KG1 (cell line): ENCODE data around the gene PIP4K2C.
"Not testable (repeated sequence)": the region's sequence is repeated elsewhere in the genome, so short reads cannot be mapped to it uniquely, and the experiment has no call there.

ENCODE experiments used
- DNase-seq: peaks from one replicate; lab custom pipeline; 2025; lab: John Stamatoyannopoulos, UW

Gene PIP4K2C

DNA sequence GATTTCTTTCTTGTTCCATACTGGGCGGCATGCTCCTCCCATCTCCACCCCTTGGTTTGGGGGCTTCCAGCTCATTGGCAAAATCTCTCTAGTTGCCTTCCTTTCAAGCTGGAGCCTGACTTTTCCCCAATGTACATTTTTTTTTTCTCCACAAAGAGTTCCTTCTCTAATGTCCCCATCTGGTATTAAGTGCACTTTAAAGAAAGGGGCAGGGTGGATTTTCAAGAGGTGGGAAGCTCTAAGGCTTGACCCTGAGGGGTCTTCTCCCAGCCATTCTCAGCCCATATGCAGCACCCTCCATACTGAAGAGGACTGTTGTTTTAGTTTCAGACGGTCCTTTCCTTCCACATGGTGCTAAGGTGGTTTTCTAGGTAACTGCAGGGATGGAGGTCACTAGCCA is 5.8 kb upstream of the PIP4K2C start:
- no peak for DNase-seq

DNA sequence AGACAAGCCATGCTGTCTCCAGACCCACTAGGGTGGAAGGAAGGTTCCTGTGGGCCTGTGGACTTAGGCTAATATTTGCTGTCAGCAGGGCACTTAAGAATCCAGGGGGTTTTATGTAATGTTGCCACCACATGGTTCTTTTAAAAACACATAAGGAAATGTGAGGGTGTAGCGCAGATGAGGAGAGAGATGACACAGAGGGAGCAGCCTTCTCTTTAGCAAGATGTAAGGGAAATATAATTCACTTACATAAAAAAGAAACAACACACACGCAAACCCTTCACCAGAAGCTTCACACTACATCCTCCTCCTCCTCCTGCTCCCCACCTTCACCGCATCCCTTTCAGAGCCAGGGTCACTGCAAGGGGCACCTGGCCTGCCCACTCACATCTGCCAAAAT is 4.9 kb upstream of the PIP4K2C start:
- no peak for DNase-seq

DNA sequence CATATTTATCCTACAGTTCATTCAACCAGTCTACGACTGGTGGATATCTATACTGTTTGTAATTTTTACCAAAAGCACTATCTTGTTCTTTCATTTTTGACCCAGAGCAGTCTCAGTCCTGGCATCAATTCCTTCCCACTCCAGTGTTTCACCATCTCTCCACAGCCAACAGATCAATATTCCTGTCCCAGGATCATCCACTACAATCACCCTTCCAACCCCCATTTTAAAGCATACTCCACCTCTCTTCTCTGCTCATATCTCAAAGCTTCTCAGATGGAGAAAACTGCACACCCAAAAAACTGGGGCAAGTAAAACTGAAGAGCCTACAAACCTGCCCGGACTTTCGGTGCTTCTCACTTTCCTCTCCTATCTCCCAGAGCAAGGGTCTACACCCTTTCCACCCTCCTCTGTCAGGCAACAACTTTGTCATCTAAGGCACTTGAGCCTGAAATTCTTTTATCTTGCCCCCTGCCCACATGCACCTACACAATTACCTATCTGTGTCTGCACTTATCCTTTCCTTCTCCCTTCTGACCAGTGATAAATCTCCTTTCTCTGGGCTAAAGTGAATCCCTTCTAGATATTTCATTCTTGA is 4.1 kb upstream of the PIP4K2C start:
- DNase-seq = no peak

DNA sequence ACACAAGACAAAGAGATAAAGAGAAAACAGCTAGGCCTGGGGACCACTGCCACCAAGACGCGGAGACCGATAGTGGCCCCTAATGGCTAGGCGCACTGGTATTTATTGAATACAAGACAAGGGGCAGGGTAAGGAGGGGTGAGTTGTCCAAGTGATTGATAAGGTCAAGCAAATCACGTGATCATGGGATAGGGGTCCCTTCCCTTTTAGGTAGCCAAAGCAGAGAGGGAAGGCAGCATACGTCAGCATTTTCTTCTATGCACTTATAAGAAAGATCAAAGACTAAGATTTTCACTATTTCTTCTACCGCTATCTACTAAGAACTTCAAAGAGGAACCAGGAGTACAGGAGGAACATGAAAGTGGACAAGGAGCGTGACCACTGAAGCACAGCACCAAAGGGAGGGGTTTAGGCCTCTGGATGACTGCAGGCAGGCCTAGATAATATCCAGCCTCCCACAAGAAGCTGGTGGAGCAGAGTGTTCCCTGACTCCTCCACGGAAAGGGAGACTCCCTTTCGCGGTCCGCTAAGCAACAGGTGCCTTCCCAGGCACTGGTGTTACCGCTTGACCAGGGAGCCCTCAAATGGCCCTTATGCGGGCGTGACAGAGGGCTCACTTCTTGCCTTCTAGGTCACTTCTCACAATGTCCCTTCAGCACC is 1.9 kb upstream of the PIP4K2C start:
- DNase-seq = not testable (repeated sequence)

DNA sequence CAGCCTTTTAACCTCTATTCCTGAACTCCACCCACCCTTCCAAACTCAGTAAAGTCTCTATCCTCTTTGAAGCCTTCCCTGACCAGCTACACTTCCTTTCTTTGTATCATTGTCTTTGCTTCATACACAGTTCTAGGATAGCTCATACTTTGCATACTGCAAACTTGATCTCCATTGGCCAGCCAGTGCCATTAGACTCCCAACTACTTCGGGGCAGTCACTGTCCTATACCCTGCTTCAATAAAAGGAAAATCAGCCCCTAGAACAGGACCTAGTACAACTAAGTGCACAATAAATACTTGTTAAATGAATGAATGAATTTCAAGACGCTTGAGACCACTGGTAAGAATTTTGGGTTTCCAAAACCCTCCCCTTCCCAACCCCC is 521 bp upstream of the PIP4K2C start:
- no peak for DNase-seq

DNA sequence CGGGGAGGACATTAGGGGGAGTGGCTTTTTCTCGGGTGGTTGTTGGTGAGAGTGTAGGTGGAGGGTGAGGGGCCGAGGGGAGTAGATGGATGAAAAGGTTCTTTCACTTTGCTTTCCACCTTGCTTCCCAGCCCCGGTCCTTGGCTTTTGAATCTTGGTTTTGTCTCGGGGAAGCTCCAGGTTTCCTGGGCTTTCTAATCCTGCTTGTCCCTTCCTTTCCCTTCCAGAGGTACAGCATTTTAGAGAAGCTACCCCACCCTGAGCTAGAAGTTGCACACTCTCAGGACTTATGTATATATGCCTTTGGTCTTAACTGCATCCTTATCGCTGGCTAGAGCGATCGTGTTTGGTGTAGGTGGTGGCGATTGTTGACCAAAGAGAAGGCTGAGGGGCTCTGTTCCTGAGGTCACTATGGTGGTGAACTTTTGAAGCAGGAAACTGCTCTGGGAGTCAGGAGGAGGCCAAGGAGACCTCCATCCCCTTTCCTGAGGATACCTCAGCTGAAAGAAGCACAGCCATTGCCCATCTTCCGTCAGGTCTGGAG is 862 bp downstream of the PIP4K2C start:
- no peak for DNase-seq

DNA sequence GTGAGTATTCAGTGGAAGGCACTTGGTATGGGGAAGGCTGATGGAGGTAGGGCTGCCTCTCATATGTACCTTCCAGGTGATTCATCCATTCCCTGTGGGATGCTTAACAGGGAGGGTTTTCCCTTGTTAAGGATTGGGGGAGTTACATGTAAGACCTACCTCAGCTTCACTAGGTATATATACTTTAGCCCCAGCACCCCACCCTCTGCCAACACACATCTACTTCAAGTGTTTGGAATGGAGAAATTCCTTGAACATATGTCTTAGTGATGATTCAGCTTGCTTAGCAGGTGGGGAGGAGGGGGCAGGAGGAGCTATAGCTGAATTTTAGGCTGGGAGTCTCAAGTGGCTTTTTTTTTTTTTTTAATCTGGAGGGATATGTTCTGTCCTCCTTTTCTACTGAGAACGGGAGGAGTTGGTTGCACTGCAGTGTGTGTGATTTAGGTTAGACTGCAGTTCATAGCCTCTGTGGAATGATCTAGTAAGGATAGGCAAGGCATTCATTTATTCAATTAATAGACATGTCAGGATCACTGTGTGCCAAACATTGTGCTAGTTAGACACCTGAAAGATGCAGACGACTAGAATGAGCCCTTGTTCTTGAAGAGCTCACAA is 1.7 kb downstream of the PIP4K2C start:
- DNase-seq = no peak

DNA sequence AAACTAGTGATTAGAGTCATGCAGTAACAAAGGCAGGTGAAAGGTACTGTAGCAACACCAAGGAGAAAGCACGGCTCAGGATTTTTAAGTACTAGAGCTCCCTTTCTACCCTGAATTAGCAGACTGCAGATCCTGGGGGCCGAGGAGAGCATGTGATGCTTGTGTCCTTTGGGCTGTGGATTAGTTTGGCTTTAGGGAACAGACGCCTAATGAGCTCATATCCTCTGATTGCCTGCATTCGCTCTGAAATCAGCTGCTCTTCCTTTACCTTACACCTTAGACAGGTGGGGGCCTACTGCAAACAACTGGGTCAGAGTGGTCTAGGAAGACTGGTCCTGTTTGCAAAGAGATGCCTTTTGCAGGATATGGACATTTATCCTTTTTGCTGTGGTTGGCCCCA is 2.2 kb downstream of the PIP4K2C start:
- DNase-seq = no peak

DNA sequence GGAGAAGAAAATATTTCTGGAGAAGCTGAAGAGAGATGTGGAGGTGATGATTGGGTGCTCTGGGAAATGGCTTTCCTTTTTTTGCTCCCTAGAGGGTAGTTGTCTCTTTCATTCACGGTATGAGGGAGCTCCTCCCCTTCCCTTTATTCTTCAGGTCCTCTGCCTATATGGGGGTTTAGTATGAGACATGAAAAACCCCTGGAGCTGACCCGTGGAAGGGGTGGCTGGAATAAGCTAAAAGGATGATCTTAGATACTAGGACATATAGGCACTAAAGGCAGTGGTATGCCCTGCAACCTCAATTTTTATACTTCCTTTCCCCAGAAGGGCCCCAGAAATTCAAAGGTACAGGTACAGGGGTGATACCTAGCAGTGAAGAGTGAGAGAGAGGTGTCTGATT is 9.4 kb downstream of the PIP4K2C start:
- no peak for DNase-seq

DNA sequence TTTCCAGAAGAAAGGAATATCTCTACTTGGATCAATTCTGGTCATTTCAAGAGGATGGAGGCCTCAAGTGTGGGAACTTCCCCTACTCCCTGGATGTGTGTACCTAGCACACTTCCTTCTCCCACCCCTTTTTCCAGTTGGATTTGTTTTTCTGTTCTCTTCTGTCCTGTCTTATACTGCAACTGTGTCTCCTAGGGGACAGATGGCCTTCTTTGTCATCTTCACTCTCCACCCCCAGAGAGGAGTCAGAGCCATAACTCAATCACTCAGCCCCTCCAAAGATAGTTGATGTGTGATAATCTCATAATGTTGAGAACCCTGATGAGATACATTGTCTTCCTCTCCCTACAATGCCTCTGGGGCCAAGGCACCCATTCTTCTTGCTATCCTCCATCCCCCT is 11.6 kb downstream of the PIP4K2C start:
- DNase-seq = no peak

DNA sequence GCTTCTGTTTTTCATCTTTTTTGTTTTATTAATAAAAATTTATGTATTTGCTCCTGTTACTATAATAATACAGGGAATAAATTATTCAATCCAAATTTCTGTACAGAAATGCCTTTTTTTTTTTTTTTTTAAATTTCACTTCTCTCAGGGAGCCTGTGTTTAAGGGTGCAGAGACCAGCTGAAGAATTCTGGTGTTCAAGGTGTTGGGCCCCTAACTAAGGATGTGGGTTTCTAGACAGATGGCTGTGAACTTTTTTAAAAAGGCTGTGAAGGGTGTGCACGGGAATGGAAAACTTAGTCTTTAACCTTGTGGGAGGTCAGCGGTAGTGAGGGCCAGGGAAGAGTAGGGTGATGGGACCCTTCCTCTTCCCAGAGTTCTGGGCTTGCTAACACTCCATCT is 12.3 kb downstream of the PIP4K2C start:
- no peak for DNase-seq

DNA sequence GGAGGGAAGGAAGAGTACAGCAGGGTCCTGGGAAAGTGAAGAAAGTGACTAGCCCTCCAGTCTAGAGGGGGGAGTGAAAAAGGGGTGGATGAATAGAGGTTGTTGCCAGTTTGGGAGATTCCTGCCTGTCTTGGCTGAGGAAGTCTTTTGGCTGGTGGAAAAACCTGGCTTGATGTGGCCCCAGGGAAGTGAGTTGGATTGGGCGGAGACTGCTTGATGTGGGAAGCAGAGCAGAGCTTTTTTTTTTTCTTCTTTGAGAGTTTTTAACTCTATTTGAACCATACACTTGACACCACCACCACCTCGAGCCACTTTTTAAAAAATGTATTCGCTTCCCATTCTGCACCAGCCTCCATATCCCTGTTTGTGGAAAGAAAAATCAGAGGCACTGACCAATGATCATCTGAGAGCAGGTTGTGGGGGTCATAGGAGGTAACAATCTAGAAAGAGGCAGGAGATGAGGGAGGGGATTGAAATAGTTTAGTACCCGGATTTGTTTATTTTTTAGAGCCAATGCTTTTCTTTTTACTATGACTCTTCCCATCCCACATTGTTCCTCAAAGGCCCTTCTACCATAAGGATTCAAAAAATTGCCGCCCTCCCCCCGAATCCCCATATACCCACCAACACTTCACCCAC is 12.9 kb downstream of the PIP4K2C start:
- DNase-seq = no peak

DNA sequence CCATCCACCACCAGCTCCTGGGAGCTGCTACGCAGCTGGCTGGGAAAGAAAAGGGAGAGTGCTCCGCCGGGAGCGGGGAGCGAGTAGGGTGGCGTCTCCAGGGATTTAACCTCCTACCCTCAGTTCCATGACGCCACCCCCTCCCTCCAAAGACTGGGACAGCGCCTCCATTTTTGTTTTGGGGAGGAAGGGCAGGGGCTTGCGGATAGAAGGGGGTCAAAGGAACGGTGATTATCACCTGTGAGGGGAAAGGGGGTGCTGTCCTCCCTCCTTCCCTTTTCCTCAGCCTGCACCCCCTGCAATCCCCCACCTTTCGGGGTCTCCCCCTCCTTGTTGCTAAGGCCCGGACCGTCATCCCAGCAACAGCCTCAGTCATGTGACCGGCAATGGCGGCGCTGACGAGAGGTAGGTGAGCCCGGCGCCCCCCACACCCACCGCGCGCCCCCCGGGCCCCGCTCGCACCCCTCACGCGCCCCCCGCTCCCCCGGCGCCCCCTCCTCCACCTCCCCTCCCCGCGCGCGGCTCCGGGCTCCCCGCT is 13.5 kb downstream of the PIP4K2C start, which contains the start of gene DTX3:
DTX3 (plus strand) TSS at position 371 of the 538 bp plus-strand sequence. CDS start 1,694 bp downstream, outside the sequence.
- DNase-seq = no peak

DNA sequence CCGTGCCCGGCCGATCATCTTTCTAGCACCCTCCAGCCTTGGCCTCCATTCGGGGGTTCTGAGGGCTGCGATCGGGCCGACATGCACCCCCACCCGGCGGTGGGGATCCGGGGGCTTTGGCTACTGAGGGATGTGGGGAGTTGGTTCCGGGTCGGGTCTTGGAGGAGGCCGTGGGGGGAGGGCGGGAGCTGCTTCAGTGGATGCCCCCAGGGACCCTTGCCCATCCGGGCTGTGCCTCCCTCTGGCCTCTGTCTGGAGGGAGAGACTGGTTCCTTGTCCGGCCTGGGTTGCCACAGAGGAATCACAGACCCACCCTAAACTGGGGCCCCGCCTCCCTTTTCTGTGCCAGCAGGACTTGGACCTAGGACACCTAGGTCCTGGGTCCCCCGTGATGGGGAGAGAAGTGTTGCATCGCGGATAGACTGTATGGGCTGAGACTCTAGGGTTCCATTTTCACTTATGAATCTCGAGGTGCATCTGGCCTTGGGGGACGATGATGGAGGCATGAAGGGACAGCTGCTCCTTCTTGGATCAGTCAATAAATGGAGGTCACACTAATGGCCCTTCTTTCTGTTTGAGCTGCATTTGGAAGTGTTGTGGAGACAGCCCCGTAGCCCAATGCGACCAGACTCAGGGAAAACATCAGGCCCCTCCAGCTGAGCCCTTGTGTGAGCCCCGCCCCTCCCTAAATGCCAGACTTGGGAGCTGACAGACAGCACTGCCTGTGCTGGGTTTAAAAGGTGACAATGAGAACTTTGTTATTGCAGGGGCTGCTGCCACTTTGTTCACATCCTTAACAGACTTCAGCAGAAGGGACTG is 14.2 kb downstream of the PIP4K2C start:
- DNase-seq = no peak

DNA sequence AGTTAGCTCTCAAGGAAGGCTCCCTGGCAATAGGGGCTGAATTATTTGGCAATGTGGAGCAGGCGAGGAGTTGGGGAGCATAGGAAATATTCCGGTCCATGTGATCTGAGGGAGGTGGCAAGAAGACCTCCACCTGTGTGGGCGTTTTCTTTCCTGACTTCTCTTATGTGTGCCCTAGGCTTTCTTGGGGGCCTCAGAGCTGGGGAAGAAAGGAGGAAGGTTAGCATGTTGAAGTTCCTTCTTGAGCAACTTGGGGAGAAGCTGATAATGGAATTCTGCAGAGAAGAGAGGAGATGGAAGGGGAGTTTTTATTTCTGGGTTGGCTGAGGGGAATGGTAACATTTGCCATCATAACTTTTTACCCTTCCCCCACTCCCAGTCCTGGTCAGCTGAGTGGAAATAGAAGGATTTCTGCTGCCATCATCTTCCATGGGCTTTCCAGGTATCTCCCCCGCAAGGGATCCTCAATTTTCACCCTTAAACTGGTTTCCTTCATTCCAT is 14.9 kb downstream of the PIP4K2C start:
- no peak for DNase-seq

DNA sequence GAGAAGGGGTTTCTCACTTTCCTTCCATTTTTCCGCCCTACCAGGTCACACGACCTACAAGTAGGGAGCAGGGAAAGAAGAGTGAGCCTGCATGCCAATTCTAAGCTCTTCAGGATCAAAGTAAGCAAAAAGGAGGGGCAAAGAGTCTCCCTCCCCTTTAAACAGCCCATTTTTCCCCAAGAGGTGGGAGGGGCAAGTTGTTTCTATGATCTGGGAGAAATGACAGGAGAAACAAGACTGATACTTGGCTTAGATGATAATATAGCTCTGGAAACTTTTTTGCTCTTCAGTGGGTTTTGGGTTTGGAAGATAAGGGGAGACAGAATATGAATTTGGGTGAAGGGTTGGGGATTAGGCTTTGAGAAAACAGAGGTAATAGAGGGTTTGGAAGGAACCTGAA is 15.4 kb downstream of the PIP4K2C start:
- DNase-seq = no peak

DNA sequence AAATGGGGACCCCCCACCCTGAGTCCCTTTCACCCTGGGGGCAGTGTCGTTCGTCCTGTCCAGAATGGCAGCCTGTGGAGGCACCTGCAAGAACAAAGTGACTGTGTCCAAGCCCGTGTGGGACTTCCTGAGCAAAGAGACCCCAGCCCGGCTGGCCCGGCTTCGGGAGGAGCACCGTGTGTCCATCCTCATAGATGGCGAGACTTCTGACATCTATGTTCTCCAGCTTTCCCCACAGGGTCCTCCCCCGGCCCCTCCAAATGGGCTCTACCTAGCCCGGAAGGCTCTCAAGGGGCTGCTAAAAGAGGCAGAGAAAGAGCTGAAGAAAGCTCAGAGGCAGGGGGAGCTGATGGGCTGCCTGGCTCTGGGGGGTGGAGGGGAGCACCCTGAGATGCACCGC is 15.8 kb downstream of the PIP4K2C start:
- no peak for DNase-seq

DNA sequence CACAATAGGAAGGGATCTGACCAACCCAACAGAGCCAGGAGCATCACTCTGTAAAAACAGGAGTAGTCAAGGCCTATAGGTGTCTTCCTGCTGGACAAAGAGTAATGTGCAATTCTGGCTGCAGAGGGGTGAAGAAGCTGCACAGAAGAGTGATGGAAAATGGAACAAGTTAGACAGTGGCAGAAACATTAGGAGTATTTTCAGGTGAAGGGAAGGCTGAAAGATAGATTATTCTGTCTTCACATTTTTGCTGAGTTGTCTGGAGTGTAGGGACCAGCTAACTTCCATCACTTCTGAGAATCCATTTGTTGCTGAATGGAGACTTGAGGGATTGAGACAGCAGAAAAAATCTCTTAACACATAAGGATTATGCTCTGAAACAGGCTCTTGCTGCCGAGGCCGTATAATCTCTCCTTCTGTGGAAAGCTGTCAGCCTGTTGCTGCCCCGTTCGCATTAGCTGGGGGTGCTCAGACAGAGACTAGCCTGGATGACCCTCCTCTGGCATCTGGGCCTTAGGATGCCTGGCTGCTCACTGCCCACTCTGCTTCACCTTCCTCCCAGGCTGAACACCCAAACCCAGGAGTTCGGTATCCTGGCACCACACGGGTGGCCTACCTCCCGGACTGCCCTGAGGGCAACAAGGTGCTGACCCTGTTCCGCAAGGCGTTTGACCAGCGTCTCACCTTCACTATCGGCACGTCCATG is 17.1 kb downstream of the PIP4K2C start:
- no peak for DNase-seq

DNA sequence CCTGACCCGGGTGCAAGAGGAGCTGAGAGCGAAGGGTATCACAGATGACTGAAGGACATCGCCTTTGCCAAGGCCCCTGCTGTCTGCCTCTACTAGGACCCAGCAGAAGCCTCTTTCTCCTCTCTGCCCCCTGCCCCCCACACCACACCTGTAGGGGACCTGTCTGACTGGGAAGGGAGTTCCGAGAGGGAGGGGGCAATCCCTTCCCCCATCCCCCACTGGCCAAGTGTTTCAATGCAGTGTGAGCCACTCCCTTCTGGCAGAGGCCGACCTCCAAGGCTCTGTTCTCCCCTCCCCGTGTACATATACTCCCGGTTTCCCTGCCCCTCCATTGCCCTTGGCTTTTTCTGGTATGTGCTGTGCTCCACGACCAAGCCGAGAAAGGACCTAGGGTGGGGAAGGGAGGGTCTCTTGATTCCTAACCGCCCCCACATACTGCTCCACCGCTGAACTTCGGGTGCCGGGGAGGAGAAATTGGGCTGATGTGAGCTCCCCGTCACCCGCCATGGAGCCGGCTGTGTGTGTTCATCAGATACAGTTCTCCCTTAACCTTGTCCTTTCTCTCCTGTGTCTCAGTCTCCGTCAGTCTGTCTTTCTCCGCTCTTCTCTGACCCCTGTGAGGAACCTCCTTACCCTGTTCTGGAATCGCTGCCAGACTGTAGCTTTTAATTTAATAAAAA is 18.2 kb downstream of the PIP4K2C start:
- DNase-seq = no peak
